AG10803 (cell line): ENCODE results near the gene RAD51B.

Source experiments
- DNase-seq: peaks from one replicate; pipeline ENCODE4 v3.0.0; 2010; ENCODE audit warnings: low read depth
- H3K4me3 ChIP-seq: 2 replicates; pipeline ENCODE4 v1.5.1; 2011; ENCODE audit warnings: mild to moderate bottlenecking, low read length, control low read depth
- CTCF ChIP-seq: conservative IDR thresholded peaks from 2 replicates; pipeline ENCODE4 v1.5.1; 2011; ENCODE audit warnings: mild to moderate bottlenecking, low read length, control low read depth, inconsistent platforms

Gene RAD51B

GRCh38 chr14:68513137-68513536 is 693.6 kb downstream of the RAD51B start:
- DNase-seq = no peak
- H3K4me3 ChIP-seq = no peak overlapping the region
- TF ChIP-seq CTCF = no peak

- no peak overlapping the region for H3K4me3 ChIP-seq
- no peak for TF ChIP-seq CTCF
- no peak for DNase-seq
These were observed 694.4 kb downstream of the RAD51B start for GRCh38 chr14:68513838-68514607.

DNA sequence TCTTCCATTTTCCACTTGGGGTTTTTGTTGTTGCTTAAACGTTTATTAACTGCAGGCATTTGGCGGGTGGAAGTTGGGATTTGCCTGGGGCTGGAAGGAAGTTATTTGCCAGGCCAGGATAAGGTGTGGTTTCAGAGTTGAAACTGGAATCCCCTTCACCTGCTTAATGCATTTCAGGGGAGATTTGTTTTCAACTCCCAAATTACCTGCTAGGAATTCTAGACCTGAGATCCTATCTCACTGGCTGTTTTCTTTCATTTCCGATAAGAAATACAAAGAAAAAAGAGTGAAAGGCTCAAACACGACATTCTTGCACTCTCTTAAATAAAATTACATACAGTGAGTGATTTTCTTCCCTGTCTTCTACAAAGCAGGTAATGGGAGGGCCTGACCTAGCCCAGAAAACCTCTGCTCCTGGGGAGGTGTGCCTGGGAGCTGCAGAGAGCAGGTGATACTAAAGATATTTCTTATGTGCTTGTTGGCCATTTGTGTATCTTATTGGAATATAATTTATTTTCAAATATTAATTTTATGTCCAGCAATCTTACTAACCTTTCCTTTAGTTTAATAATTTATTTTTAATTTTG is 695.1 kb downstream of the RAD51B start:
- H3K4me3 ChIP-seq = no peak overlapping the region
- DNase-seq = no peak
- no peak for TF ChIP-seq CTCF

GRCh38 chr14:68516342-68516741 is 696.8 kb downstream of the RAD51B start:
- TF ChIP-seq CTCF = no peak
- H3K4me3 ChIP-seq = no peak overlapping the region
- DNase-seq = no peak

- H3K4me3 ChIP-seq = no peak overlapping the region
- TF ChIP-seq CTCF = no peak
- no peak for DNase-seq
These were observed 698.6 kb downstream of the RAD51B start for GRCh38 chr14:68518166-68518565.

- H3K4me3 ChIP-seq = no peak overlapping the region
- TF ChIP-seq CTCF = no peak
- DNase-seq = no peak
These were observed 699.4 kb downstream of the RAD51B start for GRCh38 chr14:68518761-68519670.
